HCT116 (cell line): ENCODE measurements around the gene RNF41. TPM values are rescaled to one million over a fixed set of nuclear protein-coding genes. Genes with fewer than 3 reads are reported as not detected.
A peak's percentile ranks its signal among the peaks of the same experiment; 100 is the strongest.

Experiments used
- ATAC-seq: fragments of 200-7000 bp; cut with Tn5 transposase; 2 replicates; pipeline ENCODE4 v1.9.1; 2020; ENCODE audit warnings: mild to moderate bottlenecking, moderate library complexity
- BruUV-seq: library from RNA; stranded (reverse); fragments of 400-500 nt; replicated peaks from 2 replicates; lab custom pipeline; 2021; lab: Mats Ljungman, UMichigan
- CTCF ChIA-PET: fragments of 300-600 bp; sonication (Branson Sonifier 250); formaldehyde crosslinking; loops from one replicate; lab custom pipeline; 2021; ENCODE audit warnings: antibody characterized with exemption; lab: Charles Lee
- POLR2A ChIA-PET: fragments of 300-600, 350-600 bp; sonication (Branson Sonifier 250); formaldehyde crosslinking; loops from one replicate; lab custom pipeline; 2021; ENCODE audit warnings: antibody characterized with exemption; lab: Charles Lee
- RAD21 ChIA-PET, 2 experiments: fragments of 300-600 bp; sonication (Branson Sonifier 250); formaldehyde crosslinking; loops; one replicate each; lab custom pipeline; 2023; ENCODE audit warnings: low total read pairs in 2 of 2; ENCODE audit not compliant: uncharacterized antibody in 2 of 2, unreplicated experiment in 2 of 2, low non-redundant PET in 1 of 2; lab: Charles Lee
- DNase-seq: peaks from one replicate; pipeline ENCODE4 v3.0.0-alpha.2; 2010; ENCODE audit warnings: low read depth, low spot score
- H2AFZ ChIP-seq: fragments of 200-600 bp; shearing (Covaris generic), sonication (generic); 2 replicates; pipeline ENCODE4 v1.6.1; 2017; ENCODE audit warnings: low read depth, mixed run types, mixed read lengths, antibody characterized with exemption, low read length; ENCODE audit not compliant: poor library complexity, severe bottlenecking
- H3K27ac ChIP-seq: 2 replicates; pipeline ENCODE4 v1.5.1; 2012; ENCODE audit warnings: low read depth, low read length
- H3K27me3 ChIP-seq: fragments of 200-600 bp; sonication (generic); 2 replicates; pipeline ENCODE4 v1.6.1; 2016; ENCODE audit warnings: mixed run types, low read length, mixed read lengths; ENCODE audit not compliant: insufficient read depth
- H3K36me3 ChIP-seq, 2 experiments: fragments of 200-500 bp in 1 of 2; fragments of 200-600 bp in 1 of 2; sonication (Bioruptor generic) in 1 of 2; sonication (generic) in 1 of 2; 2 replicates each; pipeline versions ENCODE4 v1.5.1 to v1.6.1; 2014 to 2016; ENCODE audit warnings: low read length in 2 of 2, inconsistent platforms in 1 of 2, mixed read lengths in 1 of 2, mixed run types in 1 of 2; ENCODE audit not compliant: insufficient read depth in 2 of 2, control insufficient read depth in 1 of 2
- H3K4me1 ChIP-seq, 2 experiments: fragments of 200-600 bp in 1 of 2; sonication (generic) in 1 of 2; 2 replicates each; pipeline versions ENCODE4 v1.5.1 to v1.6.1; 2012 to 2017; ENCODE audit warnings: low read length in 2 of 2, inconsistent platforms in 1 of 2, mild to moderate bottlenecking in 1 of 2, mixed read lengths in 1 of 2, mixed run types in 1 of 2, moderate library complexity in 1 of 2; ENCODE audit not compliant: insufficient read depth in 2 of 2, control insufficient read depth in 1 of 2
- H3K4me2 ChIP-seq: fragments of 200-600 bp; sonication (generic); 2 replicates; pipeline ENCODE4 v1.6.1; 2017; ENCODE audit warnings: mixed run types, low read length, mixed read lengths
- H3K4me3 ChIP-seq, 2 experiments: fragments of 200-600 bp in 1 of 2; sonication (generic) in 1 of 2; replicated peaks in 1 of 2; 2 replicates each; pipeline ENCODE4 v1.5.1; 2011 to 2016; ENCODE audit warnings: low read length in 2 of 2, control low read depth in 1 of 2, low read depth in 1 of 2, mild to moderate bottlenecking in 1 of 2, mixed read lengths in 1 of 2, mixed run types in 1 of 2
- H3K79me2 ChIP-seq: fragments of 200-600 bp; sonication (generic); 2 replicates; pipeline ENCODE4 v1.6.1; 2017; ENCODE audit warnings: mild to moderate bottlenecking, mixed run types, low read length, moderate library complexity, mixed read lengths; ENCODE audit not compliant: insufficient read depth
- H3K9ac ChIP-seq: fragments of 200-600 bp; sonication (generic); 2 replicates; pipeline ENCODE4 v1.6.1; 2016; ENCODE audit warnings: low read length, mixed read lengths
- H3K9me2 ChIP-seq: fragments of 200-600 bp; sonication (generic), shearing (Covaris generic); 2 replicates; pipeline ENCODE4 v1.6.1; 2017; ENCODE audit warnings: mixed run types, mild to moderate bottlenecking, moderate library complexity; ENCODE audit not compliant: insufficient read depth
- H3K9me3 ChIP-seq, 2 experiments: fragments of 200-500 bp in 1 of 2; fragments of 200-600 bp in 1 of 2; sonication (Bioruptor generic) in 1 of 2; sonication (generic) in 1 of 2; 2 replicates each; pipeline ENCODE4 v1.6.1; 2014 to 2017; ENCODE audit warnings: low read length in 2 of 2, mixed read lengths in 2 of 2, inconsistent platforms in 1 of 2, low read depth in 1 of 2, mild to moderate bottlenecking in 1 of 2, mixed run types in 1 of 2, moderate library complexity in 1 of 2; ENCODE audit not compliant: control insufficient read depth in 1 of 2, insufficient read depth in 1 of 2
- H4K20me1 ChIP-seq: fragments of 200-600 bp; sonication (generic), shearing (Covaris generic); 2 replicates; pipeline ENCODE4 v1.6.1; 2017; ENCODE audit warnings: mixed run types, mild to moderate bottlenecking, moderate library complexity; ENCODE audit not compliant: insufficient read depth
- CBX3 ChIP-seq: IDR thresholded peaks from 2 replicates; pipeline ENCODE4 v1.6.1; 2012; ENCODE audit warnings: low read depth
- FOSL1 ChIP-seq: IDR thresholded peaks from 2 replicates; pipeline ENCODE4 v1.6.1; 2012; ENCODE audit warnings: low read depth
- JUND ChIP-seq: IDR thresholded peaks from 2 replicates; pipeline ENCODE4 v1.6.1; 2012
- MAX ChIP-seq: IDR thresholded peaks from 2 replicates; pipeline ENCODE4 v1.6.1; 2012
- TCF7L2 ChIP-seq: IDR thresholded peaks from 2 replicates; pipeline ENCODE4 v1.7.0; 2011; ENCODE audit warnings: borderline replicate concordance, inconsistent platforms; ENCODE audit not compliant: insufficient read depth, insufficient read length; ENCODE audit errors: extremely low read depth
- ZFX ChIP-seq: fragments of 450-650 bp; IDR thresholded peaks from 2 replicates; pipeline ENCODE4 v1.6.1; 2017
- ZNF274 ChIP-seq: fragments of 200-500 bp; sonication (Bioruptor generic); IDR thresholded peaks from 2 replicates; pipeline ENCODE4 v1.6.1; 2014; ENCODE audit warnings: mild to moderate bottlenecking, low read depth, low read length, inconsistent platforms
- intact Hi-C: fragments of 100-400 bp; cut with micrococcal nuclease; formaldehyde crosslinking; loops from 2 replicates; pipeline ENCODE4 v1.10.0; 2022
- total RNA-seq: library from RNA; stranded (reverse); gene quantifications from one replicate; pipeline ENCODE4 v1.2.1, GENCODE V29; 2021; ENCODE audit not compliant: unreplicated experiment

Gene RNF41
- total RNA-seq, 1 experiment from 2014 or later, result 40.6 TPM

- Histone ChIP-seq H2AFZ (peak overlapping the region; percentile 91), H3K9me3 (no peaks in the 10 kb centered on the region), H3K79me2 (peaks cover 14% of the 10 kb centered on the region), H3K4me2 (no peak overlapping the region), H3K27me3 (no peaks in the 10 kb centered on the region), H3K4me3 (no peak overlapping the region), H4K20me1 (no peaks in the 10 kb centered on the region), H3K9me2 (no peaks in the 10 kb centered on the region), H3K36me3 (no peaks in the 10 kb centered on the region), H3K27ac (no peak overlapping the region), H3K4me1 (peaks cover 17 to 27% of the 10 kb centered on the region in 2 experiments), H3K9ac (no peak overlapping the region)
- no peak for TF ChIP-seq TCF7L2
- no peak for TF ChIP-seq ZNF274
- TF ChIP-seq ZFX, result no peak
- no peak for TF ChIP-seq FOSL1
- no peak for TF ChIP-seq JUND
- TF ChIP-seq CBX3, result no peak
- BruUV-seq, result no TSS peak
- POLR2A ChIA-PET, result no interaction called here
- CTCF ChIA-PET, result no interaction called here
- RAD21 ChIA-PET, result no interaction called here
- intact Hi-C loops, result loop anchor here (5.0 kb wide), 2 partner anchors 380 to 400 kb away; no protein-coding TSS in a partner anchor
- ATAC-seq (no peak), DNase-seq (no peak)
Measured at GRCh38 chr12:56192582-56192981, 29.1 kb downstream of the RNF41 start.

GRCh38 chr12:56190695-56191155 is 31.0 kb downstream of the RNF41 start:
- intact Hi-C loops, result loop anchor here (5.0 kb wide), 2 partner anchors 382 to 402 kb away; no protein-coding TSS in a partner anchor
- TF ChIP-seq MAX (peak; percentile 69), JUND (no peak)
- Histone ChIP-seq H3K4me1 (peaks cover 17 to 27% of the 10 kb centered on the region in 2 experiments), H3K27me3 (no peaks in the 10 kb centered on the region), H3K27ac (peak overlapping the region; percentile 84), H3K4me2 (peak overlapping the region; percentile 84), H3K9me2 (no peaks in the 10 kb centered on the region), H2AFZ (peak overlapping the region; percentile 86), H4K20me1 (no peaks in the 10 kb centered on the region), H3K9ac (peak overlapping the region; percentile 70), H3K79me2 (peaks cover 31% of the 10 kb centered on the region), H3K36me3 (peaks cover 4 to 10% of the 10 kb centered on the region in 2 experiments; a peak in 3 of 4 replicates), H3K4me3 (peak overlapping the region; percentile 75 to 86), H3K9me3 (no peaks in the 10 kb centered on the region)
- RAD21 ChIA-PET, result interaction anchor here (0.7 to 0.9 kb wide), 3 partner anchors 18 to 170 kb away, joined by 4 to 6 read pairs (median 6); no protein-coding TSS in a partner anchor
- BruUV-seq, result no TSS peak
- DNase-seq (no peak), ATAC-seq (no peak)
- CTCF ChIA-PET, result interaction anchor here (0.6 to 3.3 kb wide), 6 partner anchors 16 to 273 kb away, joined by 3 to 24 read pairs (median 10); partner anchors contain the start of genes ANKRD52, ESYT1 and RNF41
- POLR2A ChIA-PET, result interaction anchor here (0.7 to 2.7 kb wide), 6 partner anchors 9 to 1863 kb away, joined by 3 to 15 read pairs (median 4); partner anchors contain the start of genes RNF41 and ZC3H10
